Measurements from ENCODE around the gene PLD2.

Gene PLD2

DNA sequence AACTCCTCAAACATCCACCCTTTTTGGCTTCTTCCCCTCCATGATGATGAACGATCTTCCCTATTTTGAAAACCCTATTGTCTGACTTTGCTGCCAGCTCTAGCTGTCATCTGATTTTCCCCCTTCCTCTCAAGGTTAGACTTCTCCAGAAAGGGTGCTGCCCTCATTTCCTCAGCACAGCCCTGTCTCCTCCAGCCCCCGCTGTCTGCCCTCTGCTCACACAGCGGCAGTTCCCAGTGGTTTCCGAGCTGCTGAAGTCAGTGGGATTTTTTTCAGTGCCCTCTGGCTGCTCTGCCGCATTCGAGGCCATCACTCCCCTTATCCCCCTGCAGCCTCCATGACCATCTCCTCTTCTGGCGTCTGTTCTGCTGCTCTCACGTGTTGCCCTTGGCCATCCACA, 65.8 kb downstream of the PLD2 start:
- in situ Hi-C loops (cut with HindIII; ENCODE audit: low pct_ligation_motif_present, low sequenced_read_pairs): no loop called here
- TF ChIP-seq CTCF (IDR thresholded peaks at IDR 0.05; ENCODE audit: low read depth, low read length, missing control alignments): no peak
- Histone ChIP-seq H3K27ac (no peak overlapping the region), H3K27me3 (replicated peaks) (no peaks in the 10 kb centered on the region), H3K36me3 (replicated peaks) (no peaks in the 10 kb centered on the region), H3K4me3 (ENCODE audit: low read depth, low read length) (no peak overlapping the region)
- DNase-seq: no peak
